AG10803 (cell line): ENCODE measurements around the gene KCNMA1.
A peak's percentile ranks its signal among the peaks of the same experiment; 100 is the strongest.

Source experiments
- DNase-seq: peaks from one replicate; pipeline ENCODE4 v3.0.0; 2010; ENCODE audit warnings: low read depth
- H3K4me3 ChIP-seq: 2 replicates; pipeline ENCODE4 v1.5.1; 2011; ENCODE audit warnings: mild to moderate bottlenecking, low read length, control low read depth
- CTCF ChIP-seq: conservative IDR thresholded peaks from 2 replicates; pipeline ENCODE4 v1.5.1; 2011; ENCODE audit warnings: mild to moderate bottlenecking, low read length, control low read depth, inconsistent platforms

Gene KCNMA1

DNA sequence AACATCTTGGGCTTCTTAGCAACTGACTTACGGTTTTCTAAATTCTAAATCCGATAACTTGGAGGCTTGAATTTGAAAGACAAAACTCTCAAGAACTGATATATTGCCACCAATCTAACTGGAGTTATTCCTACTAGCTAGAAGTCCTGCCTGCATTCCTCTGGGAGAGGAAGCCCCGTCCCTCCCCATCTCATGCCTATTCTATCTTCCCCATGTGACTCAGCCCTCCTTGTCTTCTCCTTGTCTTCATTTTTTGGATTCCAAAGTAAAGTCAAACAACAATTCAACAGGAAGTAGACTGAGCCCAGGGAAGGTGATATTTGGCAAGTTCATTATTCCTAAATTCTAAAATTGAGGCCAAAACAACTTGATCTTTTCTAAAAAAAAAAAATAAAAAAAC, 587.7 kb downstream of the KCNMA1 start:
- TF ChIP-seq CTCF = no peak
- DNase-seq = peak; percentile 65
- H3K4me3 ChIP-seq = no peak overlapping the region

- H3K4me3 ChIP-seq = no peak overlapping the region
- no peak for DNase-seq
- no peak for TF ChIP-seq CTCF
Measured at GRCh38 chr10:77049146-77049545, 588.5 kb downstream of the KCNMA1 start.

DNA sequence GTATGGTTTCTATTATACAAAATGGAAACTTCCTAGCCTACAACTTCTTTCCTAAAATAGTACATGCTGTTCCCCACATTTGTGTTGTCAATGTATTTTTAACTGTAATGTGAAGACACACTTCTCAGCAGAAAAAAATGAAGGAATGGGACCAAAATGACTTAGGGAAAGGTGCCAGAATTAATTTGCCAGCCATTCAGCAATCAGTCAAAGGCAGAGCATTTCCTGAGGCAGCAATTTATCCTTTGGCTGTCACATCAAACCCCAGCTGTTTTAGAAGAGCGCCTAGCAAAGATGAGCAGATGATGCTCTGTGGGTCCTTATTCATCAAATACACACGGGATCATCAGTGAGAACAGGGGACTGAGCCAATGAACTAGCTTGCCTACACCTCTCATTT, 592.5 kb downstream of the KCNMA1 start:
- DNase-seq = no peak
- TF ChIP-seq CTCF = no peak
- no peak overlapping the region for H3K4me3 ChIP-seq

GRCh38 chr10:77043420-77043763, 594.2 kb downstream of the KCNMA1 start:
- peak; percentile 9 for DNase-seq
- no peak overlapping the region for H3K4me3 ChIP-seq
- TF ChIP-seq CTCF = no peak

- TF ChIP-seq CTCF = no peak
- DNase-seq = no peak
Measured at GRCh38 chr10:77042706-77043419, 594.7 kb downstream of the KCNMA1 start.

DNA sequence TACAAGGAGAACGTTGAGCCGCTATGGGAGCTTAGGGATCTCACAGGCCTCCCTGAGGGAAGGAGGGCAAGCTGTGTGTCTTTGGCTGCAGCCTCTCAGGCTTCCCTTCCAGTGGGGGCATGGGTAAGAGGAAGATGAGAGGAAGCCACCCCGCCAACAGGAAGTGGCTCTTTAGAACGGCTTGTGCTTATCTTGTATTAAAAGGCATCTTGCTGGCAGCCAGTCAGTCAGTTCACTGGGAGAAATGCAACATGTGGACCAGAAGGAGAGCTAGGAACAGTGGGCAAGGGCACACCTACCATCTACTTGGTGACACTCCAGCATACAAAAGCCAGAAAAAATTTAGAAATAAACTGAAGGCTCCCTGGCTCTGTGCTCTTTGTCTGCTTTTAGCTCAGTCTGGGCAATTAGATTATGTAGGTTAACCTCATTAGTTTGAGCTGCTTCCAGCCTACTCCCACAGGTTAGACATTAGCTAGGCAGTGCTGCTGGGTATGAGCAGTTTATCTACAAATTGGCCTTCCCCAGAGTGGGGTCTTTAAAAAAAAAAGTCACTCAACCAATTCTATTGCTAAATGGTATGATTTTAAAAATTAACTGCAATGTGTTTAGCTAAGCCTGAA, 595.9 kb downstream of the KCNMA1 start:
- no peak for DNase-seq

More at GRCh38 chr10:77042706-77043419, 594.7 kb downstream of the KCNMA1 start:
- H3K4me3 ChIP-seq = no peak overlapping the region

More for the DNA sequence above, 595.9 kb downstream of the KCNMA1 start:
- H3K4me3 ChIP-seq = no peak overlapping the region
- no peak for TF ChIP-seq CTCF
